GM21529 (cell line): ENCODE data around the gene ZNF605.
"Not testable (repeated sequence)": the region's sequence is repeated elsewhere in the genome, so short reads cannot be mapped to it uniquely, and the experiment has no call there.

ENCODE experiments used
- ATAC-seq: cut with Tn5 transposase; IDR thresholded peaks from one replicate; pipeline ENCODE4 v1.9.1; 2021; ENCODE audit not compliant: unreplicated experiment

The ZNF605 gene

GRCh38 chr12:132956011-132956788 lies at the start of gene ZNF605:
Gene ZNF605, minus strand, starts transcription at chr12:132956306. Its CDS starts 10,671 bp downstream, at chr12:132945635.
- peak; percentile 95 for ATAC-seq

- no peak for ATAC-seq
Measured at GRCh38 chr12:132998741-132999140, 42.6 kb upstream of the ZNF605 start.

GRCh38 chr12:132986885-132987225 lies 30.7 kb upstream of the ZNF605 start:
- ATAC-seq, result no peak

- ATAC-seq, result peak; percentile 99
Measured at GRCh38 chr12:132986001-132986884, 30.1 kb upstream of the ZNF605 start, which contains the start of gene ZNF26. Gene ZNF26, plus strand, starts transcription at chr12:132986367. Its CDS starts 474 bp downstream, at chr12:132986841.

- ATAC-seq, result not testable (repeated sequence)
Measured at GRCh38 chr12:132976870-132977269, 20.8 kb upstream of the ZNF605 start.

- ATAC-seq, result no peak
Measured at GRCh38 chr12:132972374-132972773, 16.3 kb upstream of the ZNF605 start.

- no peak for ATAC-seq
Measured at GRCh38 chr12:132967736-132968135, 11.6 kb upstream of the ZNF605 start.

GRCh38 chr12:132966676-132967415 lies 10.7 kb upstream of the ZNF605 start:
- no peak for ATAC-seq

- no peak for ATAC-seq
Measured at GRCh38 chr12:132965796-132966195, 9.7 kb upstream of the ZNF605 start.

GRCh38 chr12:132963947-132964346 lies 7.8 kb upstream of the ZNF605 start:
- ATAC-seq, result not testable (repeated sequence)

GRCh38 chr12:132961790-132962189 lies 5.7 kb upstream of the ZNF605 start:
- ATAC-seq, result not testable (repeated sequence)

GRCh38 chr12:132955094-132956010 lies 754 bp downstream of the ZNF605 start:
- peak; percentile 39 for ATAC-seq

GRCh38 chr12:132954471-132955048 lies 1.5 kb downstream of the ZNF605 start:
- ATAC-seq, result no peak

GRCh38 chr12:132953771-132954170 lies 2.3 kb downstream of the ZNF605 start:
- no peak for ATAC-seq

- no peak for ATAC-seq
Measured at GRCh38 chr12:132953163-132953425, 3.0 kb downstream of the ZNF605 start.

- no peak for ATAC-seq
Measured at GRCh38 chr12:132952371-132953162, 3.5 kb downstream of the ZNF605 start.

GRCh38 chr12:132951649-132952048 lies 4.5 kb downstream of the ZNF605 start:
- ATAC-seq, result no peak

GRCh38 chr12:132950844-132951535 lies 5.1 kb downstream of the ZNF605 start:
- no peak for ATAC-seq
